ENCODE results near the gene ASB15. TPM values are rescaled to one million over a fixed set of nuclear protein-coding genes. Genes with fewer than 3 reads are reported as not detected.

ASB15 gene
- total RNA-seq, 3 donors from 2014 or later (not counting 1 experiment from before 2014, with no cell fraction given): not detected

DNA sequence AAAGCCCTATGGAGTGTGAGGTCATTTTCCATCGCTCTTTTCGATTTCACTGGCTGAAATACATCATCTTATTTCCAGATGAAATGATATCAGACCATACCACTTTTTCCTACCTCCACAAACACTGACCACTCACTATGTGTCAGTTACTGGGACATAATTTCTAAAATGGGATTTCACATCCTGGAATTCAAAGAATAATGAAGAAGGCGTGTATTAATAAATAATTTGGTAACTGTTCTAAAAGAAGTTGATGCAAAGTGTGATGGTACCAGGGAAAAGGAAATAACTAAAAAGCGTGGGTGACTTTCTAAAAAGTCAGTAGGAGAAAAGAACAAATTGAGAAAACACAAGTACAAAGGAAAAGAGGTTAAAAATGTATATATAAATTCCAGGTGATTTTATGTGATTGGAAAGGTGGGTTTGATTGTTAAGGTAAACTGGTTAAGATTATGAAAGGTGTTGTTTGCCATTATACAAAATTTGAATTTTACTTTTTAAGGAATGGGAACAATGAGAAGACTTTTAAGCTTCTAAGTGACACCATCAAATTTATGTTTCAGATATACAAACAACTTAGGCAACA, 43.2 kb upstream of the ASB15 start:
- no peaks in the 10 kb centered on the region for H3K27me3 ChIP-seq (ENCODE audit: control insufficient read depth, insufficient read depth, low read length)

DNA sequence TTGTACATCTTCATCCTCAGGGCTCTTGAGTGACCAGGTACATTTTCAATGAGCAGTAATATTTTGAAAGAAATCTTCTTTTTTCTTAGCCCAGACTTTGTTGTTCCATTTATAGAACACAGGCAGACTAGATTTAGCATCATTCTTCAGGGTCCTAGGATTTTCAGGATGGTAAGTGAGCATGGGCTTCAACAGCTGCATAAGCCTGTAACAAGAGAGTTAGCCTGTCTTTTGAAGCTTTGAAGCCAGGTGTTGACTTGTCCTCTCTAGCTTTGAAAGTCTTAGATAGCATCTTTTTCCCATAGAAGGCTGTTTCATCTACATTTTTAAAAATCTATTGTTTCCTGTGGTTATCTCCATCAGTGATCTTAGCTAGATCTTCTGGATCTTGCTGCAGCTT, 39.5 kb upstream of the ASB15 start:
- intact Hi-C loops (cut with micrococcal nuclease): no loop called here
- DNase-seq (no peak), ATAC-seq (no peak)
- H3K27me3 ChIP-seq (ENCODE audit: control insufficient read depth, insufficient read depth, low read length): no peaks in the 10 kb centered on the region
- Mint-ChIP-seq H3K4me1 (no peaks in the 10 kb centered on the region), H3K27me3 (ENCODE audit: low read depth in 2 of 2) (peaks cover 5 to 14% of the 10 kb centered on the region in 2 donors), H3K27ac (no peak overlapping the region), H3K4me3 (no peak overlapping the region), H3K9me3 (no peaks in the 10 kb centered on the region), H3K36me3 (no peaks in the 10 kb centered on the region)
- H3K36me3 ChIP-seq (ENCODE audit: control insufficient read depth, insufficient read depth, low read length): no peaks in the 10 kb centered on the region
- peaks cover 3% of the 10 kb centered on the region for H3K4me1 ChIP-seq (ENCODE audit: control insufficient read depth, insufficient read depth, low read length)
- H3K4me3 ChIP-seq (ENCODE audit: low read length): no peak overlapping the region
- H3K27ac ChIP-seq (ENCODE audit: low read length): no peak overlapping the region
- TF ChIP-seq, protein P1, sequence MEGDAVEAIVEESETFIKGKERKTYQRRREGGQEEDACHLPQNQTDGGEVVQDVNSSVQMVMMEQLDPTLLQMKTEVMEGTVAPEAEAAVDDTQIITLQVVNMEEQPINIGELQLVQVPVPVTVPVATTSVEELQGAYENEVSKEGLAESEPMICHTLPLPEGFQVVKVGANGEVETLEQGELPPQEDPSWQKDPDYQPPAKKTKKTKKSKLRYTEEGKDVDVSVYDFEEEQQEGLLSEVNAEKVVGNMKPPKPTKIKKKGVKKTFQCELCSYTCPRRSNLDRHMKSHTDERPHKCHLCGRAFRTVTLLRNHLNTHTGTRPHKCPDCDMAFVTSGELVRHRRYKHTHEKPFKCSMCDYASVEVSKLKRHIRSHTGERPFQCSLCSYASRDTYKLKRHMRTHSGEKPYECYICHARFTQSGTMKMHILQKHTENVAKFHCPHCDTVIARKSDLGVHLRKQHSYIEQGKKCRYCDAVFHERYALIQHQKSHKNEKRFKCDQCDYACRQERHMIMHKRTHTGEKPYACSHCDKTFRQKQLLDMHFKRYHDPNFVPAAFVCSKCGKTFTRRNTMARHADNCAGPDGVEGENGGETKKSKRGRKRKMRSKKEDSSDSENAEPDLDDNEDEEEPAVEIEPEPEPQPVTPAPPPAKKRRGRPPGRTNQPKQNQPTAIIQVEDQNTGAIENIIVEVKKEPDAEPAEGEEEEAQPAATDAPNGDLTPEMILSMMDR (IDR thresholded peaks at IDR 0.05): no peak
- H3K9me3 ChIP-seq (ENCODE audit: control insufficient read depth, insufficient read depth, low read length): no peaks in the 10 kb centered on the region

More for the DNA sequence above, 43.2 kb upstream of the ASB15 start:
- Mint-ChIP-seq H3K4me1 (peaks cover 0 to 5% of the 10 kb centered on the region in 2 donors), H3K4me3 (no peak overlapping the region), H3K36me3 (no peaks in the 10 kb centered on the region), H3K27ac (no peak overlapping the region), H3K9me3 (no peaks in the 10 kb centered on the region), H3K27me3 (ENCODE audit: low read depth in 2 of 2) (peaks cover 0 to 7% of the 10 kb centered on the region in 2 donors)
- DNase-seq (no peak), ATAC-seq (no peak)
- no peaks in the 10 kb centered on the region for H3K9me3 ChIP-seq (ENCODE audit: control insufficient read depth, insufficient read depth, low read length)
- H3K4me3 ChIP-seq (ENCODE audit: low read length): peak overlapping the region; percentile 92
- WGBS (ENCODE audit: insufficient coverage): 57% methylated on average over 4 of the region's 4 CpGs
- H3K4me1 ChIP-seq (ENCODE audit: control insufficient read depth, insufficient read depth, low read length): peaks cover 5% of the 10 kb centered on the region
- intact Hi-C loops (cut with micrococcal nuclease): no loop called here
- peaks cover 4% of the 10 kb centered on the region for H3K36me3 ChIP-seq (ENCODE audit: control insufficient read depth, insufficient read depth, low read length)
- TF ChIP-seq, protein P1 (IDR thresholded peaks at IDR 0.05): no peak
- H3K27ac ChIP-seq (ENCODE audit: low read length): peak overlapping the region; percentile 63

DNA sequence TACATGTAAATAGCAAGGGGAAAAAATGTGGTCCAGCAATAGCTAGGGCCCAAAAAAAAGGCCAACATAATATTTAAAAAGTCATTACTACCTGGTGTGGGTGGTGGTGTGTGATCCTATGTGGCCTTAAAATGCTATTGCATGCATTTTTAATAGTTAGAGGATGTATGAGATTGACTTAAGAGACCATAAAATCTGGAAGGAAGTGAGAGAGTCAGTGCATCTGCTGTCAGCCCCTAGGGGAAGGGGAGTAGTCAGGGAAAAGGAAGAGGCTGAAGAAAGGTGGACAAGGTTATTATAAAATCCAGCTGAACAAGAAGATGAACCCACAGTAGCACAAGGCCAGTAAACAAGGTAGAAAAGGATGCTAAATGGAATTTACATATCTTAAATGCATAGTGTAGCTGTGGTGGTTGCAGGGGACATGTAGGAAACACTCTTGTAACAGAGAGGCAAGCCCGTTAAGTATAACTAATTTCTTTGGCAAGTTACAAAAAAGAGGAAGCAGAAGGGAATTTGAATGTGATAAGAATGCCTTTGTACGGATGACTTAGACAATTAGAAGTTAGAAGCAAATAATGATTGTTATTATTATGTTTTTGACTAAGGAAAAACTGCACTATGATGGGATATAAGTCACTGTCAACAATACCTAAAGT, 32.1 kb upstream of the ASB15 start:
- H3K27ac Mint-ChIP-seq: no peak overlapping the region
- intact Hi-C loops (cut with micrococcal nuclease): no loop called here
- no peak overlapping the region for H3K4me3 Mint-ChIP-seq

More for the DNA sequence above, 32.1 kb upstream of the ASB15 start:
- Histone ChIP-seq H3K36me3 (ENCODE audit: control insufficient read depth, insufficient read depth, low read length) (no peaks in the 10 kb centered on the region), H3K4me3 (ENCODE audit: low read length) (no peak overlapping the region), H3K27ac (ENCODE audit: low read length) (no peak overlapping the region), H3K9me3 (ENCODE audit: control insufficient read depth, insufficient read depth, low read length) (no peaks in the 10 kb centered on the region), H3K4me1 (ENCODE audit: control insufficient read depth, insufficient read depth, low read length) (no peaks in the 10 kb centered on the region), H3K27me3 (ENCODE audit: control insufficient read depth, insufficient read depth, low read length) (no peaks in the 10 kb centered on the region)
- H3K9me3 Mint-ChIP-seq: no peaks in the 10 kb centered on the region
- no peak for ATAC-seq
- H3K4me1 Mint-ChIP-seq: no peaks in the 10 kb centered on the region
- TF ChIP-seq, protein P1 (IDR thresholded peaks at IDR 0.05): no peak
- H3K27me3 Mint-ChIP-seq (ENCODE audit: low read depth in 2 of 2): peaks cover 20 to 42% of the 10 kb centered on the region in 2 donors
- no peak for DNase-seq
- H3K36me3 Mint-ChIP-seq: no peaks in the 10 kb centered on the region
- WGBS (ENCODE audit: insufficient coverage): 5% methylated on average over 2 of the region's 2 CpGs
